ENCODE measurements around the gene MAPK1. TPM values are rescaled to one million over a fixed set of nuclear protein-coding genes. Genes with fewer than 3 reads are reported as not detected.
"Not testable (repeated sequence)": the region's sequence is repeated elsewhere in the genome, so short reads cannot be mapped to it uniquely, and the experiment has no call there.

The MAPK1 gene
- total RNA-seq, 3 donors from 2014 or later, result 126 to 131 (median 127) TPM

DNA sequence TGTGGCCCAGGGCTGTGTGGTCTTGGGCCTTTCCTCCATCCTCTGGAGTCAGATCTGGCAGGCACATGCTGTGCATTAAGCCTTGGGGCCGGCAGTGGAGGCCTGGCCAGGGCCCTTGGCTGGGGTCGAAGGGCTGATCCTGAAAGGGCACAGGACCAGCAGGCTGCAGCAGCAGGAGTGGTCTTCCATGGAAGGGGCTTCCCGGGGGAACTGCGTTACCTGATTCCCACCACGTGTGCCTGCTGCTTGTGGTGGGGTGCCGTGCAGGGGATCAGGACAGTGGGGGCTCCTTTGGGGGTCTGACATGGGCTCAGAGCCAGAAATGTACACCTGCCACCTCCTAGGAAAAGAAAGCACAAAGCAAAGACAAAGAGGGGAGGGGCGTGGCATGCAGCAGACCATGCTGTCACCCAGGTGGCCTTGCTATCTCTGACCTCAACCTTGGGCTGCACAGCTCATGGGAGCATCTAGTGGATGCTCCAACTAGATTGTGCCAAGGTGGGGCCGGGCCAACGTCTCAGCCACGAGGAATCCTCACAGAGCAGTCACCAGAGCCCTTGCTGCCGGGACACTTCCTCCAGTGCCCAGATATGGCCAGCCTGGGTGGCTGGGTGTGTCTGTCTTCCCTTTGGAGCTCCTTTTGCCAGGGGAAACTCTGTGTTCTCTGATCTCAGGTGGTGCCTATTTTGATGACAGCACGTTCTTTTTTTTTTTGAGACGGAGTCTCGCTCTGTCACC, 113.9 kb downstream of the MAPK1 start:
- DNase-seq, result no peak
- Histone ChIP-seq H3K4me3 (no peak overlapping the region), H3K9me3 (no peaks in the 10 kb centered on the region), H3K36me3 (ENCODE audit: low read depth) (no peaks in the 10 kb centered on the region), H3K4me1 (ENCODE audit: low read depth) (no peaks in the 10 kb centered on the region)
- ATAC-seq, result peak; percentile 37
- intact Hi-C loops (cut with DNase I, micrococcal nuclease), result no loop called here
- TF ChIP-seq, protein P1, sequence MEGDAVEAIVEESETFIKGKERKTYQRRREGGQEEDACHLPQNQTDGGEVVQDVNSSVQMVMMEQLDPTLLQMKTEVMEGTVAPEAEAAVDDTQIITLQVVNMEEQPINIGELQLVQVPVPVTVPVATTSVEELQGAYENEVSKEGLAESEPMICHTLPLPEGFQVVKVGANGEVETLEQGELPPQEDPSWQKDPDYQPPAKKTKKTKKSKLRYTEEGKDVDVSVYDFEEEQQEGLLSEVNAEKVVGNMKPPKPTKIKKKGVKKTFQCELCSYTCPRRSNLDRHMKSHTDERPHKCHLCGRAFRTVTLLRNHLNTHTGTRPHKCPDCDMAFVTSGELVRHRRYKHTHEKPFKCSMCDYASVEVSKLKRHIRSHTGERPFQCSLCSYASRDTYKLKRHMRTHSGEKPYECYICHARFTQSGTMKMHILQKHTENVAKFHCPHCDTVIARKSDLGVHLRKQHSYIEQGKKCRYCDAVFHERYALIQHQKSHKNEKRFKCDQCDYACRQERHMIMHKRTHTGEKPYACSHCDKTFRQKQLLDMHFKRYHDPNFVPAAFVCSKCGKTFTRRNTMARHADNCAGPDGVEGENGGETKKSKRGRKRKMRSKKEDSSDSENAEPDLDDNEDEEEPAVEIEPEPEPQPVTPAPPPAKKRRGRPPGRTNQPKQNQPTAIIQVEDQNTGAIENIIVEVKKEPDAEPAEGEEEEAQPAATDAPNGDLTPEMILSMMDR (IDR thresholded peaks at IDR 0.05), result no peak

DNA sequence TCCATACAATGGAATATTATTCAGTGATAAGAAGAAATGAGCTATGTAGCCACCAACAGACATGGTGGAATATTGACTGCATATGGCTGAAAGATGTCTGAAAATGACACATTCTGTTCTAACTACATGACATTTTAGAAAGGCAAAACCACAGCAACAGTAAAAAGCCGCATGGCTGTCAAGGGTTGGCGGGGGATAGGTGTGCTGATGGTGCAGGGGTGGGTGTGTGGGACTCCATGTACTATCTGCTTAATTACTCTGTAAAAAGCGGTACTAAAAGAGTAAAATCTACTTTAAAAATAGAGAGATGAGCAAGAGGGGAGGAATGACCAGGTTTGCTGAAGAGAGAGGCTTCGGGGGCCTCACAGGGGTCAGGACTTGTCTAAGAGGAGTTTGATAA, 115.2 kb downstream of the MAPK1 start:
- ATAC-seq (no peak), DNase-seq (no peak)
- Histone ChIP-seq H3K4me3 (no peak overlapping the region), H3K9me3 (no peaks in the 10 kb centered on the region), H3K4me1 (ENCODE audit: low read depth) (no peaks in the 10 kb centered on the region), H3K36me3 (ENCODE audit: low read depth) (no peaks in the 10 kb centered on the region)
- TF ChIP-seq, protein P1 (IDR thresholded peaks at IDR 0.05), result no peak
- intact Hi-C loops (cut with DNase I, micrococcal nuclease), result no loop called here

DNA sequence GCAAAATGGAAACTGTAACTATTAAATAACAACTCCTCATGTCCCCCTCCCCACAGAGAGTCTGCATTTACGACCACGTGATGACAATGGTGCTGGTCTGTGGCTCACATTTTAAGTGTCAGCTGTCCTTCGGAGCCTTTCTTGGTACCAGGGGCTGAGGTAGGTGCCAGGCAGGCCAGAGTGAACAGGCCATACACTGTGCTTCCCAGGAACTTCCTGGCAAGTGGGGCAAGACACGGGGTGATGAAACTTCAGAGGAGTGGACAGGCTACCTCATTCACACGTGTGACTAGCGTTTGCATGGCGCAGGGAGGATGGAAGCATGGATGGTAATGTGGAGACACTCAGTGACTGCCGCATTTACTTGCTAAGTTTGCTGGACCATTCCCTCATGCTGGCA, 121.5 kb downstream of the MAPK1 start:
- intact Hi-C loops (cut with DNase I, micrococcal nuclease), result no loop called here
- Histone ChIP-seq H3K9me3 (no peaks in the 10 kb centered on the region), H3K4me3 (no peak overlapping the region), H3K4me1 (ENCODE audit: low read depth) (no peaks in the 10 kb centered on the region), H3K36me3 (ENCODE audit: low read depth) (no peaks in the 10 kb centered on the region)
- no peak for DNase-seq
- no peak for ATAC-seq
- TF ChIP-seq, protein P1 (IDR thresholded peaks at IDR 0.05), result no peak

DNA sequence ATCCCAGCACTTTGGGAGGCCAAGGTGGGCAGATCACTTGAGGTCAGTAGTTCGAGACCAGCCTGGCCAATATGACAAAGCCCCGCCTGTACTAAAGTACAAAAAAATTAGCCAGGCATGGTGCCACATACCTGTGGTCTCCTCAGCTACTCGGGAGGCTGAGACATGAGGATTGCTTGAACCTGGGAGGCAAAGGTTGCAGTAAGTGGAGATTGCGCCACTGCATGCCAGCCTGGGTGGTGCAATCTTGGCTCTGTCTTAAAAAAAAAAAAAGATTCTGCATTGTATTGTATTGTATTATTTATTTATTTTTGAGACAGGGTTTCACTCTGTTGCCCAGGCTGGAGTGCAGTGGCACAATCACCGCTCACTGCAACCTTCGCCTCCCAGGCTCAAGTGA, 122.5 kb downstream of the MAPK1 start:
- not testable (repeated sequence) for ATAC-seq, DNase-seq

DNA sequence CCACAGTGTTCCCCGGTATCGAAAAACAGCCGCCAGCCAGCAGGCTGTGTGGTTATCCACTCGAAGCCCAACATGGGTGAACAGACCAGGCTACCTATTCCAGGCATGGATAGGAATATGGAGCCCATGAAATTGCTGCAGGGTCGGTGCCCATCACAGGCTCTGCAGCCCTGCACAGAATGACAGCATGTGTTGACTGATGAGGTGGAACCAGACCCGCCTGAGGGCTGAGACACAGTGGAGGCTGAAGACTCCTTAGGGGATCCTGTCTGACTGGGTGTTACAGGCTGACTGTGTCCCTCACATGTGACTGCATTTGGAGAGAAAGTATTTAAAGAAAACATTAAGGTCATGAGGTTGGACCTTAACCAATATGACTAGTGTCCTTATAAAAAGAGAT, 125.7 kb downstream of the MAPK1 start:
- ATAC-seq (no peak), DNase-seq (no peak)
- H3K4me3 ChIP-seq, result no peak overlapping the region
- TF ChIP-seq, protein P1 (IDR thresholded peaks at IDR 0.05), result no peak
- no peaks in the 10 kb centered on the region for H3K36me3 ChIP-seq (ENCODE audit: low read depth)
- H3K4me1 ChIP-seq (ENCODE audit: low read depth), result no peaks in the 10 kb centered on the region
- intact Hi-C loops (cut with DNase I, micrococcal nuclease), result no loop called here
- H3K9me3 ChIP-seq, result no peaks in the 10 kb centered on the region

More for the DNA sequence above, 122.5 kb downstream of the MAPK1 start:
- H3K4me3 ChIP-seq; H3K36me3 ChIP-seq (ENCODE audit: low read depth); intact Hi-C loops (cut with DNase I, micrococcal nuclease); H3K9me3 ChIP-seq; H3K4me1 ChIP-seq (ENCODE audit: low read depth): not testable (repeated sequence)

DNA sequence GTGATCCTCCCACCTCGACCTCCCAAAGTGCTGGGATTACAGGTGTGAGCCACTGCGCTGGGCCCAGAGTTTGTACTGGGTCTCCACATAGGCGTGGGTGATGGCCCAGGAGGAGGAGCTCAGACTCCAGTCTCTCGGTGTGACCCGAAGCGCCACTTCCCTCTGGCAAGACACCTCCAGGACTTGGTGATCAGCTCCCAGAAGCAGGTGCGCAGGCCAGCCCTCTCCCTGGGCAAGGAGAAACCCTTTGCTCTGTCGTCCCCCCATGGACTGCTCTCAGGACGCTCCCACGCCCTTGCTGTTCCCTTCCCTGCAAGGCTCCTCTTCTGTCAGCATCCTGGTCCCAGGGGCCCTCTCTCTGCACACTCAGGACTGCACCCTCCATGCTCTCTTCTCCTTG, 126.4 kb downstream of the MAPK1 start:
- no peaks in the 10 kb centered on the region for H3K36me3 ChIP-seq (ENCODE audit: low read depth)
- no peaks in the 10 kb centered on the region for H3K9me3 ChIP-seq
- no peak for DNase-seq
- no peak for ATAC-seq
- intact Hi-C loops (cut with DNase I, micrococcal nuclease), result no loop called here
- H3K4me1 ChIP-seq (ENCODE audit: low read depth), result no peaks in the 10 kb centered on the region
- no peak overlapping the region for H3K4me3 ChIP-seq
- TF ChIP-seq, protein P1 (IDR thresholded peaks at IDR 0.05), result no peak
